ENCODE measurements around the gene B4GALNT1. TPM values are rescaled to one million over a fixed set of nuclear protein-coding genes. Genes with fewer than 3 reads are reported as not detected.

Gene B4GALNT1
- total RNA-seq, 1 experiment from 2014 or later: 11.1 TPM

DNA sequence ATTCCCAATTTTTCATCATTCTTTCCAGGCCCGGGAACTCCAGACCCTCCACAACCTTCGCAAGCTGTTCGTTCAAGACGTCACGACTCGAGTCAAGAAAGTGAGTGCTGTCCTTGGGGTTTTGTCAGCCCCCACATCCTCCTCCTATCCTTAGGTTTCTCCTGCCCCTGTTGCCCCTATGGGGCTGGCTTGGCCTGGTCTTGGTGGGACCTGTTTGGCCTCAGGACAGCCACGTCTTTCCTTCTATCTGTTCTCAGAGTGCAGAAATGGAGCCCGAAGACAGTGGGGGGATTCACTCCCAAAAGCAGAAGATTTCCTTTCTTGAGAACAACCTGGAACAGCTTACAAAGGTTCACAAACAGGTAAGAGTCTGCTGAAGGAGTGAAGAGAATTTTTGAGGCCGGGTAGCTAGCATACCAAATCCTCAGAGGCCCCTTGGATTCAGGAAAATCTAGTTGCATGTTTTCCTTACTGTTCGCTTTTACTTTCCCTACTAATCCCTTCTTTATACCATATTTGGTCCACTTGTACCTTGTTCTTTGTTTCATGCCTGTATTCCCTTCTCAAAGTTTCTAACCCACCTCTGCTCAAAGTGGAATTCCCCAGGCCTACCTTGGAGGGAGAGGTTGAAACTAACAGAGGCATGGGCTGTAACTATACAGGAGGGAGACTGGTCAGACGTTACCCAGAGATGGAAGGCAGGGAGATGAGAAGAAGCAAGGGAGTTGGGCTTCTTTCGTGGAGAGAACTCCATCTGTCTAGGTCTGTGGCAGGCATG is 54.8 kb downstream of the B4GALNT1 start:
- Mint-ChIP-seq H3K27ac (ENCODE audit: unreplicated experiment) (no peak overlapping the region), H3K27me3 (ENCODE audit: unreplicated experiment) (peaks cover 48% of the 10 kb centered on the region), H3K4me3 (ENCODE audit: low read depth, unreplicated experiment) (no peak overlapping the region), H3K9me3 (ENCODE audit: low read depth, unreplicated experiment) (no peaks in the 10 kb centered on the region), H3K4me1 (ENCODE audit: low read depth, unreplicated experiment) (peaks cover 12% of the 10 kb centered on the region), H3K36me3 (ENCODE audit: insufficient read depth, unreplicated experiment) (no peaks in the 10 kb centered on the region)
- no peak for TF ChIP-seq CTCF (IDR thresholded peaks at IDR 0.05; ENCODE audit: unreplicated experiment)
- no peak for DNase-seq
- CTCF ChIA-PET: no interaction called here
- BruUV-seq (replicated peaks): no TSS peak
- intact Hi-C loops (cut with micrococcal nuclease; ENCODE audit: unreplicated experiment): no loop called here

DNA sequence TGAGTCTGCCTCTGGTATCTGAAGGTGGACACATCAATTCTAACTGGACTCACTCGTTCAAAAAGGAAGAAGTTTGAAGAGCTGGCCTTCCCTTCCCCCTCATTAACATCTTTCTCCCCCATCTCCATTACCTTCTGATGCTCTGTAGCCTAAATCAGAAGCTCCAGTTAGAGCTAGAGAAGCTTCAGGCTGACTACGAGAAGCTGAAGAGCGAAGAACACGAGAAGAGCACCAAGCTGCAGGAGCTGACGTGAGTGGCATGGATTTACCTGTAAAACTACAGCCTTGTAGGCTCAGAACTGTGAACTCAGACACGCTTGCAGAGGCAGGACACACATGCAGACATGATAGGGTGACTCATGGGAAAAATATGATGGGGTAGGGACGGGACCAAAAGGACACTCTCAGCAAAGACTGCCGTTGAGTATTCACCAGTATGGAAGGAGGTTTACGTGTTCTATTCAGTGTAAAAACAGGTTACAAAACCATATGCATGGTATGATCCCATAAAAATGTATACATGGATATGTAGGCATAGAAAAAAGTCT is 56.3 kb downstream of the B4GALNT1 start:
- Mint-ChIP-seq H3K36me3 (ENCODE audit: insufficient read depth, unreplicated experiment) (no peaks in the 10 kb centered on the region), H3K4me3 (ENCODE audit: low read depth, unreplicated experiment) (no peak overlapping the region), H3K27ac (ENCODE audit: unreplicated experiment) (no peak overlapping the region), H3K9me3 (ENCODE audit: low read depth, unreplicated experiment) (no peaks in the 10 kb centered on the region), H3K27me3 (ENCODE audit: unreplicated experiment) (peaks cover 61% of the 10 kb centered on the region), H3K4me1 (ENCODE audit: low read depth, unreplicated experiment) (peaks cover 8% of the 10 kb centered on the region)
- CTCF ChIA-PET: interaction anchor here (0.5 to 1.3 kb wide), 2 partner anchors 8 to 135 kb away, joined by 3 to 5 read pairs; no protein-coding TSS in a partner anchor
- no peak for TF ChIP-seq CTCF (IDR thresholded peaks at IDR 0.05; ENCODE audit: unreplicated experiment)
- intact Hi-C loops (cut with micrococcal nuclease; ENCODE audit: unreplicated experiment): no loop called here
- no peak for DNase-seq
- no TSS peak for BruUV-seq (replicated peaks)

Other genes starting within 250 kb of the B4GALNT1 start
- 77.3 and 87.6 TPM in 2 replicates for gene R3HDM2, start 202.2 kb downstream of the B4GALNT1 start, total RNA-seq (2022)
- gene INHBC, start 198.4 kb downstream of the B4GALNT1 start, total RNA-seq (2022): not detected in 2 replicates
- gene INHBE, start 177.9 kb downstream of the B4GALNT1 start, total RNA-seq (2022): 0.38 and 0.64 TPM in 2 replicates
- 0.54 and 0.61 TPM in 2 replicates for gene GLI1, start 173.4 kb downstream of the B4GALNT1 start, total RNA-seq (2022)
- 0.39 TPM in 1 of 2 replicates, not detected in the other for gene ARHGAP9, start 153.3 kb downstream of the B4GALNT1 start, total RNA-seq (2022)
- 358 and 369 TPM in 2 replicates for gene MARS1, start 145.1 kb downstream of the B4GALNT1 start, total RNA-seq (2022)
- 70.2 and 80.5 TPM in 2 replicates for gene DDIT3, start 112.7 kb downstream of the B4GALNT1 start, total RNA-seq (2022)
- gene MBD6, start 110.4 kb downstream of the B4GALNT1 start, total RNA-seq (2022): 119 and 127 TPM in 2 replicates
- gene DCTN2, start 86.0 kb downstream of the B4GALNT1 start, total RNA-seq (2022): 121 and 131 TPM in 2 replicates
- 0.10 TPM in 1 of 2 replicates, not detected in the other for gene KIF5A, start 83.2 kb downstream of the B4GALNT1 start, total RNA-seq (2022)
- gene PIP4K2C, start 42.0 kb downstream of the B4GALNT1 start, total RNA-seq (2022): 66.3 and 80.3 TPM in 2 replicates
- 23.1 and 25.9 TPM in 2 replicates for gene DTX3, start 28.4 kb downstream of the B4GALNT1 start, total RNA-seq (2022)
- gene ARHGEF25, start 21.8 kb downstream of the B4GALNT1 start, total RNA-seq (2022): 2.2 and 4.7 TPM in 2 replicates
- 221 and 258 TPM in 2 replicates for gene OS9, start 60.9 kb upstream of the B4GALNT1 start, total RNA-seq (2022)
- 0.57 and 0.59 TPM in 2 replicates for gene AGAP2, start 105.5 kb upstream of the B4GALNT1 start, total RNA-seq (2022)
- gene TSPAN31, start 111.8 kb upstream of the B4GALNT1 start, total RNA-seq (2022): 40.2 and 46.7 TPM in 2 replicates
- gene CDK4, start 119.1 kb upstream of the B4GALNT1 start, total RNA-seq (2022): 188 and 199 TPM in 2 replicates
- gene MARCHF9, start 121.9 kb upstream of the B4GALNT1 start, total RNA-seq (2022): 39.0 and 42.4 TPM in 2 replicates
- gene CYP27B1, start 133.9 kb upstream of the B4GALNT1 start, total RNA-seq (2022): 1.8 TPM in 2 replicates
- 50.5 and 51.8 TPM in 2 replicates for gene METTL1, start 138.9 kb upstream of the B4GALNT1 start, total RNA-seq (2022)
- gene EEF1AKMT3, start 139.4 kb upstream of the B4GALNT1 start, total RNA-seq (2022): 8.4 TPM in 2 replicates
- gene TSFM, start 149.6 kb upstream of the B4GALNT1 start, total RNA-seq (2022): 47.1 and 49.0 TPM in 2 replicates
- 6.4 and 7.9 TPM in 2 replicates for gene AVIL, start 185.5 kb upstream of the B4GALNT1 start, total RNA-seq (2022)
- 117 and 119 TPM in 2 replicates for gene CTDSP2, start 213.5 kb upstream of the B4GALNT1 start, total RNA-seq (2022)